ENCODE data around the gene DNAJB8. TPM values are rescaled to one million over a fixed set of nuclear protein-coding genes. Genes with fewer than 3 reads are reported as not detected.

The DNAJB8 gene
- total and polyA plus RNA-seq, 3 experiments from 2014 or later, result not detected

GRCh38 chr3:128463771-128464170 is 2.9 kb downstream of the DNAJB8 start:
- Mint-ChIP-seq H3K4me3 (no peak overlapping the region), H3K36me3 (peaks cover 0 to 2% (median 0%) of the 10 kb centered on the region in 3 donors), H3K27me3 (peaks cover 19 to 41% of the 10 kb centered on the region in 2 donors), H3K27ac (no peak overlapping the region), H3K9me3 (no peaks in the 10 kb centered on the region), H3K4me1 (peaks cover 4 to 6% (median 4%) of the 10 kb centered on the region in 3 donors)
- no peaks in the 10 kb centered on the region for H3K27me3 ChIP-seq (ENCODE audit: insufficient read depth, low read length, poor library complexity, severe bottlenecking)
- POLR2A ChIA-PET, result no interaction called here
- no peaks in the 10 kb centered on the region for H3K9me3 ChIP-seq (ENCODE audit: low read length)
- H3K4me1 ChIP-seq (ENCODE audit: insufficient read depth, low read length), result no peaks in the 10 kb centered on the region
- H3K27ac ChIP-seq (ENCODE audit: low read depth, low read length), result no peak overlapping the region
- H3K4me3 ChIP-seq (ENCODE audit: low read length), result no peak overlapping the region
- H3K36me3 ChIP-seq (ENCODE audit: insufficient read depth, low read length), result no peaks in the 10 kb centered on the region
- DNase-seq, result no peak
- CTCF ChIA-PET, result no interaction called here

GRCh38 chr3:128463354-128463753 is 3.3 kb downstream of the DNAJB8 start:
- no peak overlapping the region for H3K27ac ChIP-seq (ENCODE audit: low read depth, low read length)
- Mint-ChIP-seq H3K9me3 (no peaks in the 10 kb centered on the region), H3K4me3 (no peak overlapping the region), H3K36me3 (peaks cover 0 to 2% (median 0%) of the 10 kb centered on the region in 3 donors), H3K27ac (no peak overlapping the region), H3K27me3 (peaks cover 19 to 41% of the 10 kb centered on the region in 2 donors), H3K4me1 (peaks cover 4 to 6% (median 4%) of the 10 kb centered on the region in 3 donors)
- CTCF ChIA-PET, result no interaction called here
- POLR2A ChIA-PET, result no interaction called here
- no peaks in the 10 kb centered on the region for H3K27me3 ChIP-seq (ENCODE audit: insufficient read depth, low read length, poor library complexity, severe bottlenecking)
- no peaks in the 10 kb centered on the region for H3K36me3 ChIP-seq (ENCODE audit: insufficient read depth, low read length)
- DNase-seq, result no peak
- no peak overlapping the region for H3K4me3 ChIP-seq (ENCODE audit: low read length)
- no peaks in the 10 kb centered on the region for H3K9me3 ChIP-seq (ENCODE audit: low read length)
- no peaks in the 10 kb centered on the region for H3K4me1 ChIP-seq (ENCODE audit: insufficient read depth, low read length)

GRCh38 chr3:128462931-128463330 is 3.8 kb downstream of the DNAJB8 start:
- Mint-ChIP-seq H3K27ac (no peak overlapping the region), H3K36me3 (peaks cover 0 to 2% (median 0%) of the 10 kb centered on the region in 3 donors), H3K4me1 (peaks cover 4 to 6% (median 4%) of the 10 kb centered on the region in 3 donors), H3K27me3 (peaks cover 19 to 41% of the 10 kb centered on the region in 2 donors), H3K4me3 (peak overlapping the region in 1 of 7 donors; percentile 33), H3K9me3 (no peaks in the 10 kb centered on the region)
- H3K27ac ChIP-seq (ENCODE audit: low read depth, low read length), result no peak overlapping the region
- H3K9me3 ChIP-seq (ENCODE audit: low read length), result no peaks in the 10 kb centered on the region
- H3K4me3 ChIP-seq (ENCODE audit: low read length), result no peak overlapping the region
- CTCF ChIA-PET, result no interaction called here
- POLR2A ChIA-PET, result no interaction called here
- no peak for DNase-seq
- H3K27me3 ChIP-seq (ENCODE audit: insufficient read depth, low read length, poor library complexity, severe bottlenecking), result no peaks in the 10 kb centered on the region
- no peaks in the 10 kb centered on the region for H3K4me1 ChIP-seq (ENCODE audit: insufficient read depth, low read length)
- H3K36me3 ChIP-seq (ENCODE audit: insufficient read depth, low read length), result no peaks in the 10 kb centered on the region

GRCh38 chr3:128462341-128462910 is 4.3 kb downstream of the DNAJB8 start:
- no peak for DNase-seq
- Mint-ChIP-seq H3K4me1 (peaks cover 4 to 6% (median 4%) of the 10 kb centered on the region in 3 donors), H3K9me3 (no peaks in the 10 kb centered on the region), H3K4me3 (no peak overlapping the region), H3K36me3 (peaks cover 0 to 2% (median 0%) of the 10 kb centered on the region in 3 donors), H3K27me3 (peaks cover 16 to 45% of the 10 kb centered on the region in 2 donors), H3K27ac (peak overlapping the region in 1 of 8 donors; percentile 31)
- ChIA-PET CTCF (no interaction called here), POLR2A (no interaction called here)
- Histone ChIP-seq H3K36me3 (ENCODE audit: insufficient read depth, low read length) (no peaks in the 10 kb centered on the region), H3K4me1 (ENCODE audit: insufficient read depth, low read length) (no peaks in the 10 kb centered on the region), H3K27ac (ENCODE audit: low read depth, low read length) (no peak overlapping the region), H3K4me3 (ENCODE audit: low read length) (no peak overlapping the region), H3K27me3 (ENCODE audit: insufficient read depth, low read length, poor library complexity, severe bottlenecking) (no peaks in the 10 kb centered on the region), H3K9me3 (ENCODE audit: low read length) (no peaks in the 10 kb centered on the region)

GRCh38 chr3:128461731-128462130 is 5.0 kb downstream of the DNAJB8 start:
- H3K9me3 ChIP-seq (ENCODE audit: low read length), result no peaks in the 10 kb centered on the region
- no peaks in the 10 kb centered on the region for H3K4me1 ChIP-seq (ENCODE audit: insufficient read depth, low read length)
- no peaks in the 10 kb centered on the region for H3K4me1 Mint-ChIP-seq
- no peaks in the 10 kb centered on the region for H3K9me3 Mint-ChIP-seq
- no peaks in the 10 kb centered on the region for H3K27me3 ChIP-seq (ENCODE audit: insufficient read depth, low read length, poor library complexity, severe bottlenecking)
- H3K36me3 Mint-ChIP-seq, result peaks cover 0 to 2% (median 0%) of the 10 kb centered on the region in 3 donors
- H3K27me3 Mint-ChIP-seq, result peaks cover 12 to 40% of the 10 kb centered on the region in 2 donors
- CTCF ChIA-PET, result no interaction called here
- no peak overlapping the region for H3K4me3 Mint-ChIP-seq
- POLR2A ChIA-PET, result no interaction called here
- no peak overlapping the region for H3K27ac ChIP-seq (ENCODE audit: low read depth, low read length)
- H3K4me3 ChIP-seq (ENCODE audit: low read length), result no peak overlapping the region
- H3K27ac Mint-ChIP-seq, result no peak overlapping the region
- DNase-seq, result no peak
- no peaks in the 10 kb centered on the region for H3K36me3 ChIP-seq (ENCODE audit: insufficient read depth, low read length)

- H3K27ac ChIP-seq (ENCODE audit: low read depth, low read length), result no peak overlapping the region
- no peaks in the 10 kb centered on the region for H3K9me3 ChIP-seq (ENCODE audit: low read length)
- no peaks in the 10 kb centered on the region for H3K4me1 ChIP-seq (ENCODE audit: insufficient read depth, low read length)
- H3K4me3 ChIP-seq (ENCODE audit: low read length), result no peak overlapping the region
- no peak for DNase-seq
- H3K27me3 ChIP-seq (ENCODE audit: insufficient read depth, low read length, poor library complexity, severe bottlenecking), result no peaks in the 10 kb centered on the region
- Mint-ChIP-seq H3K4me3 (no peak overlapping the region), H3K27ac (no peak overlapping the region), H3K9me3 (no peaks in the 10 kb centered on the region), H3K36me3 (no peaks in the 10 kb centered on the region), H3K27me3 (peaks cover 16 to 40% of the 10 kb centered on the region in 2 donors), H3K4me1 (no peaks in the 10 kb centered on the region)
- H3K36me3 ChIP-seq (ENCODE audit: insufficient read depth, low read length), result no peaks in the 10 kb centered on the region
- ChIA-PET CTCF (no interaction called here), POLR2A (no interaction called here)
Measured at GRCh38 chr3:128459461-128459820, 7.2 kb downstream of the DNAJB8 start.

- no peak overlapping the region for H3K4me3 Mint-ChIP-seq
- H3K9me3 Mint-ChIP-seq, result no peaks in the 10 kb centered on the region
- no peaks in the 10 kb centered on the region for H3K4me1 ChIP-seq (ENCODE audit: insufficient read depth, low read length)
- peaks cover 17 to 39% of the 10 kb centered on the region in 2 donors for H3K27me3 Mint-ChIP-seq
- no peak overlapping the region for H3K27ac Mint-ChIP-seq
- H3K27me3 ChIP-seq (ENCODE audit: insufficient read depth, low read length, poor library complexity, severe bottlenecking), result no peaks in the 10 kb centered on the region
- CTCF ChIA-PET, result no interaction called here
- H3K4me1 Mint-ChIP-seq, result peaks cover 0 to under 1% (median 0%) of the 10 kb centered on the region in 3 donors
- POLR2A ChIA-PET, result no interaction called here
- H3K27ac ChIP-seq (ENCODE audit: low read depth, low read length), result no peak overlapping the region
- H3K36me3 ChIP-seq (ENCODE audit: insufficient read depth, low read length), result no peaks in the 10 kb centered on the region
- DNase-seq, result no peak
- H3K36me3 Mint-ChIP-seq, result no peaks in the 10 kb centered on the region
- no peaks in the 10 kb centered on the region for H3K9me3 ChIP-seq (ENCODE audit: low read length)
- no peak overlapping the region for H3K4me3 ChIP-seq (ENCODE audit: low read length)
Measured at GRCh38 chr3:128458746-128459460, 7.8 kb downstream of the DNAJB8 start.

- Mint-ChIP-seq H3K4me3 (no peak overlapping the region), H3K27me3 (peaks cover 17 to 42% of the 10 kb centered on the region in 2 donors), H3K4me1 (peaks cover 0 to 2% (median 0%) of the 10 kb centered on the region in 3 donors), H3K9me3 (no peaks in the 10 kb centered on the region), H3K27ac (no peak overlapping the region), H3K36me3 (no peaks in the 10 kb centered on the region)
- Histone ChIP-seq H3K27ac (ENCODE audit: low read depth, low read length) (no peak overlapping the region), H3K9me3 (ENCODE audit: low read length) (no peaks in the 10 kb centered on the region), H3K4me3 (ENCODE audit: low read length) (no peak overlapping the region), H3K36me3 (ENCODE audit: insufficient read depth, low read length) (no peaks in the 10 kb centered on the region), H3K27me3 (ENCODE audit: insufficient read depth, low read length, poor library complexity, severe bottlenecking) (no peaks in the 10 kb centered on the region), H3K4me1 (ENCODE audit: insufficient read depth, low read length) (no peaks in the 10 kb centered on the region)
- no peak for DNase-seq
- POLR2A ChIA-PET, result no interaction called here
- CTCF ChIA-PET, result no interaction called here
Measured at GRCh38 chr3:128457937-128458336, 8.8 kb downstream of the DNAJB8 start.

All from CD8-positive, alpha-beta memory T cell (primary cell).